ENCODE data around the gene TIGD3. TPM values are rescaled to one million over a fixed set of nuclear protein-coding genes. Genes with fewer than 3 reads are reported as not detected.

The TIGD3 gene
- total and polyA plus RNA-seq, 2 experiments from 2014 or later = 1.2 to 3.0 TPM

DNA sequence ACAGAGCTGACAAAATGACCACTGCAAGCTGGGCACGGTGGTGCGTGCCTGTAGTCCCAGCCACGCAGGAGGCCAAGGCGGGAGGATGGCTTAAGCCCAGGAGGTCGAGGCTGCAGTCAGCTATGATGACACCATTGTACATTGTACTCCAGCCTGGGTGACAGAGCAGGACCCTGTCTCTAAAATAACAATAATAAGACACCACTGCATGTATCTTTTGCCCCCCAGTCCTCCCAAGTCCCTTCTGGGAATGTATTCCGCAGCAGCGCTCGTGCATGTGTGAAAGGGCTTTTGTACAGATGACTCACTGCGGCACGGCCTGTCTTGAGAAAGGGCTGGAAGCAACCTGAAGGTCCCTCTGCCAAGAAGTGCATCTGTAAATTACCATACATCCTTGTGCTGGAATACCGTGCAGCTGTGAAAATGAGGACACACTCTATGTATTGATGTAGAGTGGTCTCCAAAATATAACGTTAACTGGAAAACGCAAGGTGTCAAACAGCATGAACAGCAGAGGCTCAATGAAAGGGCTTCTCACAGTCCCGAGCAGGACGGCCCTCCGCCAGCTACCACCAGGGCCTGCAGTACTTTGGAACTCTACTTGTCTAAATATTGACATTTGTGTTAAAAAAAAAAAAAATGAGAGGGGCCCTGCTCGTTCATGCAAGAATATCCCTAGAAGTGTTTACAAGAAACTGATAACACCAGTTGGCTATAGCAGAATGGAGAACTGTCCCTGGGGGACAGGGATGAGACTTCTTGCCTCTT is 48.9 kb upstream of the TIGD3 start:
- H3K4me3 Mint-ChIP-seq = no peak overlapping the region
- no peak overlapping the region for H3K27ac Mint-ChIP-seq
- no peak for DNase-seq (ENCODE audit: low spot score)
- no peak for ATAC-seq
- H3K36me3 Mint-ChIP-seq (ENCODE audit: low read depth) = peaks cover 11% of the 10 kb centered on the region
- Histone ChIP-seq H3K27me3 (ENCODE audit: insufficient read depth) (no peaks in the 10 kb centered on the region), H4K20me1 (replicated peaks; ENCODE audit: insufficient read depth) (no peaks in the 10 kb centered on the region; the same call in 1 of the 2 replicates), H3K4me1 (ENCODE audit: insufficient read depth) (peaks cover 14% of the 10 kb centered on the region), H3F3A (replicated peaks; ENCODE audit: low read depth) (0 out of 2 replicates have a peak, but pooled peaks cover 2% of the 10 kb centered on the region), H3K4me3 (no peak overlapping the region), H3K9me2 (ENCODE audit: insufficient read depth) (no peaks in the 10 kb centered on the region), H3K4me2 (no peak overlapping the region), H2AFZ (no peak overlapping the region), H3K79me2 (replicated peaks; ENCODE audit: insufficient read depth) (no peaks in the 10 kb centered on the region), H3K27ac (ENCODE audit: low read depth) (no peak overlapping the region), H3K36me3 (ENCODE audit: insufficient read depth) (no peaks in the 10 kb centered on the region)
- H3K4me1 Mint-ChIP-seq = peaks cover 17% of the 10 kb centered on the region
- H3K9me3 Mint-ChIP-seq = no peaks in the 10 kb centered on the region; the same call in 2 of the 3 replicates
- H3K27me3 Mint-ChIP-seq (ENCODE audit: insufficient read depth, low read depth, poor library complexity) = peaks cover 23% of the 10 kb centered on the region
- no peak; the same call in 1 of the 2 replicates for TF ChIP-seq POLR2AphosphoS5 (IDR thresholded peaks at IDR 0.05; ENCODE audit: low read depth)
- no peak for TF ChIP-seq STAT1 (IDR thresholded peaks at IDR 0.05; ENCODE audit: unreplicated experiment)

DNA sequence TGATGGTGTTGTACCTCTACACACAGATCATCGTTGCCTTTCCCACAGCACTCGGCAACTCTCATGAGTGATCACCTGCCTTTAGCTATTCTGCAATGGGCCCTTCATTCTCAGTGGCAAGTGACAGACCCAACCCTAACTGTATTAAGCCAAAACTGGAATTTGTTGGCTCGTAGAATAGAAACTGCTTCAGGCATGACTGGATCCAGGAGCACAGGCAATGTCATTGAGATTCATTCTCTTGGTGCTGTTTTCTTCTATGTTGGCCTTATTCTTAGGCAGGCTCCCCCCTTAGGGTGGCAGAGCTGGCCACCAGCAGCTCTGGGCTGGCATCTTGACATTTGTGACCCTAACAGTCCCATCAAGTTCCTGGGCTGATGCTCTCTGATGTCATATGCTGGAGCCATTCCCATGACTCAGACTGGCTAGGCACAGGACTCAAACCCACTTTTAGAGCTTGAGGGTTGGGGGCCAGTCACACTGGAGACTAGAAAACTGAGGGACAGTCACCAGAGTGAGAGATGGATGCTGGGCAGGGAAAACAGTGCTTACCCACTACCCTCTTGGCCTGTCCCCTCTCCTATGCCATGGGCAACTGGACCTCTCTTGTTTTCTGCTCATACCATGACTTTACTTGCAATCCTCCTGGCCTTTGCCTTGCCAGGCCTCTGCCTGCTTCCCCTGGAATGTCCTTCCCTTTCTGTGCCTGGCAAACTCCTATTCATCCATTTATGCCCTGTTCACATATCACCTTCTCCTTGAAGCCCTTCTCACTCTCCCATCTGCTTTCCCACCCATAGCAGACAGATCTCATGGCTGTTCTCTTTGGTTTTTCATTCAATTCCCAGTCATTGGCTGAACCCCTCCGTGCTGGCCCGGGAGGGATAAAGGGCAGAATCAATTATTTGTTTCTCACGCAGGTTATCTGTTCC is 47.0 kb upstream of the TIGD3 start:
- Histone ChIP-seq H3K27ac (ENCODE audit: low read depth) (no peak overlapping the region), H3K4me3 (no peak overlapping the region), H3K4me1 (ENCODE audit: insufficient read depth) (0 out of 2 replicates have a peak, but pooled peaks cover 2% of the 10 kb centered on the region), H3K79me2 (replicated peaks; ENCODE audit: insufficient read depth) (no peaks in the 10 kb centered on the region), H3F3A (replicated peaks; ENCODE audit: low read depth) (0 out of 2 replicates have a peak, but pooled peaks cover 7% of the 10 kb centered on the region), H3K27me3 (ENCODE audit: insufficient read depth) (no peaks in the 10 kb centered on the region), H3K9me2 (ENCODE audit: insufficient read depth) (no peaks in the 10 kb centered on the region), H3K4me2 (no peak overlapping the region), H4K20me1 (replicated peaks; ENCODE audit: insufficient read depth) (no peaks in the 10 kb centered on the region), H2AFZ (no peak overlapping the region), H3K36me3 (ENCODE audit: insufficient read depth) (no peaks in the 10 kb centered on the region)
- no peak for DNase-seq (ENCODE audit: low spot score)
- H3K27me3 Mint-ChIP-seq (ENCODE audit: insufficient read depth, low read depth, poor library complexity) = peaks cover 27% of the 10 kb centered on the region
- no peak for ATAC-seq
- H3K36me3 Mint-ChIP-seq (ENCODE audit: low read depth) = peaks cover 11% of the 10 kb centered on the region
- no peak overlapping the region for H3K27ac Mint-ChIP-seq
- no peaks in the 10 kb centered on the region; the same call in 2 of the 3 replicates for H3K9me3 Mint-ChIP-seq
- no peak for TF ChIP-seq STAT1 (IDR thresholded peaks at IDR 0.05; ENCODE audit: unreplicated experiment)
- H3K4me3 Mint-ChIP-seq = no peak overlapping the region; the same call in 2 of the 3 replicates
- peaks cover 4% of the 10 kb centered on the region for H3K4me1 Mint-ChIP-seq

DNA sequence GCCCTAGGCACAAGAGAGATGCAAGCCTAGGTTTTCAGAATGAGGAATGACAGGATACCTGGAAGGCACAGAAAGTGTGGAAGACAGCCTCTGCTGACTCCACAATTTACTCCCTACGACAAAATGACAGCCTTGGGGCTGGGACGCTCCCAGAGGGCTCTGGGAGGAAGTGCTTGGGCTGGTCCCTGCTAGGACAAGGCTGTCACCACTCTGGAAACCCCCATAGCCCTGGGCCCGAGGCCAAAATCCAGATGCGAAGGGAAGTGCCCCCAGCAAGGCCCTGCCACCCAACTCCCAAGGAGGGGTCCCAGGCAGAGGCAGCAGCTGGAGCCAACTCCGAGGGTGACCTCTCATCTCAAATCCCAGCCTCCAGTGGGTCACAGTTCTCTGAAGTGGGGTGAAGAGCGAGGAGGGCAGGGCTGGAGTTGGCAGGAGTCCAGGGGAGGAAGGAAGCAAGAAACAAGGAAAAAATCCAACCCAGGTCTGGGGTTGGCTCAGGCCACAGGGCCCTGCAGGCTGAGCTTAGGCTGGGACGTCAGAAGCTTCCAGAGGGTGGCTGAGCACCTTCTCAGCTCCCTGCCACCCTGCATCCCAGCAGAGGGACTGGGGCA is 46.2 kb upstream of the TIGD3 start:
- H3K36me3 Mint-ChIP-seq (ENCODE audit: low read depth) = peaks cover 8% of the 10 kb centered on the region
- peaks cover 10% of the 10 kb centered on the region; the same call in 1 of the 2 replicates for H3K4me1 ChIP-seq (ENCODE audit: insufficient read depth)
- H3K4me3 ChIP-seq = no peak overlapping the region
- H4K20me1 ChIP-seq (replicated peaks; ENCODE audit: insufficient read depth) = no peaks in the 10 kb centered on the region; the same call in 1 of the 2 replicates
- no peaks in the 10 kb centered on the region; the same call in 2 of the 3 replicates for H3K9me3 Mint-ChIP-seq
- no peaks in the 10 kb centered on the region for H3K79me2 ChIP-seq (replicated peaks; ENCODE audit: insufficient read depth)
- H3K4me2 ChIP-seq = no peak overlapping the region
- H3K27ac Mint-ChIP-seq = no peak overlapping the region
- H3K4me3 Mint-ChIP-seq = no peak overlapping the region
- ATAC-seq = no peak
- no peaks in the 10 kb centered on the region for H3K9me2 ChIP-seq (ENCODE audit: insufficient read depth)
- peaks cover 5% of the 10 kb centered on the region for H3K4me1 Mint-ChIP-seq
- DNase-seq (ENCODE audit: low spot score) = no peak
- no peak overlapping the region for H2AFZ ChIP-seq
- H3K36me3 ChIP-seq (ENCODE audit: insufficient read depth) = no peaks in the 10 kb centered on the region
- 0 out of 2 replicates have a peak, but pooled peaks cover 7% of the 10 kb centered on the region for H3F3A ChIP-seq (replicated peaks; ENCODE audit: low read depth)
- H3K27me3 ChIP-seq (ENCODE audit: insufficient read depth) = peaks cover 6% of the 10 kb centered on the region; the same call in 1 of the 2 replicates
- H3K27me3 Mint-ChIP-seq (ENCODE audit: insufficient read depth, low read depth, poor library complexity) = peaks cover 32% of the 10 kb centered on the region
- H3K27ac ChIP-seq (ENCODE audit: low read depth) = no peak overlapping the region
- TF ChIP-seq ZNF462 (CRISPR knock-in tag; IDR thresholded peaks at IDR 0.05) = no peak
- TF ChIP-seq, protein P1, sequence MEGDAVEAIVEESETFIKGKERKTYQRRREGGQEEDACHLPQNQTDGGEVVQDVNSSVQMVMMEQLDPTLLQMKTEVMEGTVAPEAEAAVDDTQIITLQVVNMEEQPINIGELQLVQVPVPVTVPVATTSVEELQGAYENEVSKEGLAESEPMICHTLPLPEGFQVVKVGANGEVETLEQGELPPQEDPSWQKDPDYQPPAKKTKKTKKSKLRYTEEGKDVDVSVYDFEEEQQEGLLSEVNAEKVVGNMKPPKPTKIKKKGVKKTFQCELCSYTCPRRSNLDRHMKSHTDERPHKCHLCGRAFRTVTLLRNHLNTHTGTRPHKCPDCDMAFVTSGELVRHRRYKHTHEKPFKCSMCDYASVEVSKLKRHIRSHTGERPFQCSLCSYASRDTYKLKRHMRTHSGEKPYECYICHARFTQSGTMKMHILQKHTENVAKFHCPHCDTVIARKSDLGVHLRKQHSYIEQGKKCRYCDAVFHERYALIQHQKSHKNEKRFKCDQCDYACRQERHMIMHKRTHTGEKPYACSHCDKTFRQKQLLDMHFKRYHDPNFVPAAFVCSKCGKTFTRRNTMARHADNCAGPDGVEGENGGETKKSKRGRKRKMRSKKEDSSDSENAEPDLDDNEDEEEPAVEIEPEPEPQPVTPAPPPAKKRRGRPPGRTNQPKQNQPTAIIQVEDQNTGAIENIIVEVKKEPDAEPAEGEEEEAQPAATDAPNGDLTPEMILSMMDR (conservative IDR thresholded peaks at IDR 0.05; ENCODE audit: low read depth in 2 of 2) = no peak

Measured in GM23338 (cell line).